Measurements from ENCODE around the gene ADAMTS8. TPM values are rescaled to one million over a fixed set of nuclear protein-coding genes. Genes with fewer than 3 reads are reported as not detected.
A peak's percentile ranks its signal among the peaks of the same experiment; 100 is the strongest.

Gene ADAMTS8
- total RNA-seq, 4 donors from 2014 or later: 23.5 to 55.5 (median 29.8) TPM

DNA sequence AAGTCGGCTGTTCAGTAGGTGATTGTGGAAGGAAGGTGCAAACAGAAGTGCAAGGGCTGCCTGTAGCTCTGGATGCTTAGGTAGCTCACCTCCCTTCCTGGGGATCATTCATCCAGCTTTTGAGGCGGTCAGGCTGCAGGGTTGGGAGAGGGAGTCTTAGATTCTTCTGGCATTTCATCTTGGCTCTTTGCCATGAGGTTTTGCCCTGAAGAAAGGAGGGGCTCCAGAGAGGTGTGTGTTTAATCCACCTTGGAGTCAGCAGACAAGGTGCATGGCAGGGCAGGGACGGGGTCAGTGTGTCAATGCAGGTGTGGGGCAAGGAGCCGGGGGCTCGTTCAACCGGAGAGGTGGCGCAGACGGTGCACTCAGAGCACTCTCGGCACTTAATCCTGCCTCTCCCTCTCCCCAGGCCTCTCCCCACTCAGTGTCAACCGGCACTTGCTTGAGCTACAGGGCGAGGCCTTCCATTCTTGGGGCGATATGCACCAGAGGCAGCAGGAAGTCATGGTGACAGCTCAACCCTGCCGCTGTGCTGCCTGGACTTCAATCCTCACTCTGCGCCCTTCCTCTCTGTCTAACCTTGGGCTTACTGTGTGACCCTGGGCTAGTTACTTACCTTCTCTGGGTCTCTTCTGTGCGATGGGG, 27.2 kb upstream of the ADAMTS8 start:
- intact Hi-C loops (cut with DNase I): no loop called here
- no peak overlapping the region for H3K27ac ChIP-seq (replicated peaks in 1 of 4)
- no peak for DNase-seq (ENCODE audit: extremely low spot score)
- TF ChIP-seq CTCF (IDR thresholded peaks at IDR 0.05) (no peak), POLR2A (IDR thresholded peaks at IDR 0.05; ENCODE audit: low read depth) (no peak), POLR2AphosphoS5 (IDR thresholded peaks at IDR 0.05) (no peak), EP300 (IDR thresholded peaks at IDR 0.05) (no peak)
- H3K4me1 ChIP-seq: peaks cover 53 to 65% (median 62%) of the 10 kb centered on the region in 4 donors
- no peaks in the 10 kb centered on the region for H3K9me3 ChIP-seq
- H3K36me3 ChIP-seq: peaks cover 0 to 8% (median 4%) of the 10 kb centered on the region in 4 donors
- H3K4me3 ChIP-seq: no peak overlapping the region
- H3K27me3 ChIP-seq: no peaks in the 10 kb centered on the region
- WGBS: 90% methylated on average over 15 of the region's 15 CpGs

DNA sequence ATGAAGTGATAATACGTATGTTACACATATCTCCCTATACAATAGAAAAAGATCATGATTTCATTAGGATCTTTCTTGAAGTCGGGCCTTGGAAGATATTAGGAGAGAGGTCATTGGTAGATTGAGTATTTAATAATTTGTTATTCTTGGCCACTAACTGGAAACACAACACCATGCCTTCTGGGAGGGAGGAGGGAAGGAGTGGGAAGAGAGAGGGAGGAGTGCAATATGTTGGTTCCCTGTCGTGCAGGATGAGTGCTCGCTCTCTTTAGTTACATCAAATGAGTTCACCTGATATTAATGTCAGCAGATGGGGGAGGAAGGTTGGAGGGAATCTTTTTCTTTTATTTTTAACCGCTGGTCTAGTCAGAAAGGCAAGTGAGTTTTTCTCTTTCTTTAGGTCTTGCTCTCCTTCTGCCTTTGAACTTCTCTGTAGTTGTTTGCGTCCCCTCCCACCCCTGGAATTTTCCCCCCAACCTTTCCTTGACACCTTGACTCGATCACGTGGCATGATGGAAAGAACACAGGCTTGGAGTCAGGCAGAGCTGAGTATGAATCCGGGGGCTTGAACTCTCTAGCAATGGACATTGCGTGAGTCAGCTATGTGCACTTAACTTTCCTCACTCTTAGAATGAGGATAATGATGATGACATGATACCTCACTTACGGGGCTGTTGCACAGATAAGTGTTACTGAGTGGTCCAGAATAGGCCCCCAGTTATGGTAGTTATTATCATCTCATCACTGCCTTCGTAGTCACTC, 26.3 kb upstream of the ADAMTS8 start:
- H3K4me1 ChIP-seq: peaks cover 63 to 69% (median 66%) of the 10 kb centered on the region in 4 donors
- intact Hi-C loops (cut with DNase I): no loop called here
- TF ChIP-seq CTCF (IDR thresholded peaks at IDR 0.05) (no peak), EP300 (IDR thresholded peaks at IDR 0.05) (no peak), POLR2AphosphoS5 (IDR thresholded peaks at IDR 0.05) (no peak), POLR2A (IDR thresholded peaks at IDR 0.05; ENCODE audit: low read depth) (no peak)
- H3K27me3 ChIP-seq: peaks cover 0 to 5% (median 0%) of the 10 kb centered on the region in 4 donors
- 48% methylated on average over 12 of the region's 12 CpGs for WGBS
- peak overlapping the region in 2 of 4 donors; percentile 39 to 43 for H3K27ac ChIP-seq (replicated peaks in 1 of 4)
- peak overlapping the region in 1 of 4 donors; percentile 11 for H3K4me3 ChIP-seq
- no peak for DNase-seq (ENCODE audit: extremely low spot score)
- peaks cover 0 to 8% (median 4%) of the 10 kb centered on the region in 4 donors for H3K36me3 ChIP-seq
- H3K9me3 ChIP-seq: no peaks in the 10 kb centered on the region

DNA sequence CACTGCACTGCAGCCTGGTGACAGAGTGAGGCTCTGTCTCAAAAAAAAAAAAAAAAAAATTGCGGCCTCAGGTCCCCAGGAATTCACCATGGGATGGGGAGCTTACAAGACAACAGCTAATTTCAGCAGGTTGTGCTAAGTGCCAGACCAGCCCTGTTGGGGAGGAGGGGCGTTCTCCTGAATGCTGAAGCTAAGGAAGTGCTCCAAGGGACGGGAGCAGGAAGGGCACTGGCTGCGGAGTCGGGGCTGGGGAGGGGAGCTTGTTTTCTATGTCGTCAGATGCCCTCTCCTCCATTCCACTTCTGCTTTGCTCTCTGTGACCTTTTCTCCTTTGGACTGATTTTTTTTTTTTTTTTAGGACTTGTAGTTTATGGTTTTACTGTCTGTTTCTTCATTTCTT, 24.5 kb upstream of the ADAMTS8 start:
- H3K27ac ChIP-seq (replicated peaks in 1 of 4): peak overlapping the region in 1 of 4 donors; percentile 79
- H3K36me3 ChIP-seq: peaks cover 0 to 8% (median 2%) of the 10 kb centered on the region in 4 donors
- intact Hi-C loops (cut with DNase I): no loop called here
- DNase-seq (ENCODE audit: extremely low spot score): no peak
- 69% methylated on average over 6 of the region's 6 CpGs for WGBS
- H3K4me1 ChIP-seq: peaks cover 62 to 81% (median 81%) of the 10 kb centered on the region in 4 donors
- TF ChIP-seq EP300 (IDR thresholded peaks at IDR 0.05) (no peak), POLR2AphosphoS5 (IDR thresholded peaks at IDR 0.05) (no peak), POLR2A (IDR thresholded peaks at IDR 0.05; ENCODE audit: low read depth) (no peak), CTCF (IDR thresholded peaks at IDR 0.05) (no peak)
- no peaks in the 10 kb centered on the region for H3K9me3 ChIP-seq
- H3K4me3 ChIP-seq: peak overlapping the region in 1 of 4 donors; percentile 59
- H3K27me3 ChIP-seq: peaks cover 0 to 16% (median 0%) of the 10 kb centered on the region in 4 donors

DNA sequence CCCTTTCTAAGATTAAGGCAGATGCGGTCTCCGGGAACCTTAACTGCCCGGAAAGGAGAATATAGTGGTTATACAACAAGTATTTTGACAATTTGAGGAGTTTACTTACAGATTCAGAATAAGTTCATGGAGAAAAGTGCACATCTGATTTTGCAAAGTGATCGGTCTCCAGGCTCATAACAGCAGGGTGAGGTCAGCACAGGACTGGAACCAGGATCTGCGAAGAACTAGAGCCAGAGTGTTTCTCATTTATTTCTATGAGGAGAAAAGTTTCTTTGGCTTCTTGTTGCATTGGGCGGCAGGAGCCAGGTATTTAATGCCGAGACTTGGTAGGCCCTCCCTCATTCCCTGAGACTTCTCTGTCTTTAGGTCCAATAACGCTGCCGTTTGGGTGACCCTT, 23.8 kb upstream of the ADAMTS8 start:
- no peak for DNase-seq (ENCODE audit: extremely low spot score)
- intact Hi-C loops (cut with DNase I): no loop called here
- peaks cover 58 to 83% (median 78%) of the 10 kb centered on the region in 4 donors for H3K4me1 ChIP-seq

More for the DNA sequence above, 23.8 kb upstream of the ADAMTS8 start:
- 75% methylated on average over 9 of the region's 9 CpGs for WGBS
- no peaks in the 10 kb centered on the region for H3K9me3 ChIP-seq
- H3K27me3 ChIP-seq: peaks cover 0 to 16% (median 0%) of the 10 kb centered on the region in 4 donors
- no peak for TF ChIP-seq EP300 (IDR thresholded peaks at IDR 0.05)
- peak overlapping the region; percentile 59 to 74 (median 66) for H3K4me3 ChIP-seq
- peak overlapping the region; percentile 79 to 86 (median 80) for H3K27ac ChIP-seq (replicated peaks in 1 of 4)
- H3K36me3 ChIP-seq: peaks cover 0 to 5% (median 2%) of the 10 kb centered on the region in 4 donors

All from esophagus muscularis mucosa (tissue), 4 donors.